GM12873 (cell line): ENCODE measurements around the gene RFC4.

ENCODE experiments used
- CTCF ChIP-seq: IDR thresholded peaks from 2 replicates; pipeline ENCODE4 v1.5.1; 2012; ENCODE audit warnings: low read depth, mild to moderate bottlenecking, moderate library complexity, low read length, control low read depth; ENCODE audit not compliant: insufficient read depth; ENCODE audit errors: missing control alignments

Gene RFC4

GRCh38 chr3:186759231-186759930 lies 46.9 kb downstream of the RFC4 start:
- no peak for TF ChIP-seq CTCF

- TF ChIP-seq CTCF = no peak
Observed at GRCh38 chr3:186757686-186758220, 48.5 kb downstream of the RFC4 start.

DNA sequence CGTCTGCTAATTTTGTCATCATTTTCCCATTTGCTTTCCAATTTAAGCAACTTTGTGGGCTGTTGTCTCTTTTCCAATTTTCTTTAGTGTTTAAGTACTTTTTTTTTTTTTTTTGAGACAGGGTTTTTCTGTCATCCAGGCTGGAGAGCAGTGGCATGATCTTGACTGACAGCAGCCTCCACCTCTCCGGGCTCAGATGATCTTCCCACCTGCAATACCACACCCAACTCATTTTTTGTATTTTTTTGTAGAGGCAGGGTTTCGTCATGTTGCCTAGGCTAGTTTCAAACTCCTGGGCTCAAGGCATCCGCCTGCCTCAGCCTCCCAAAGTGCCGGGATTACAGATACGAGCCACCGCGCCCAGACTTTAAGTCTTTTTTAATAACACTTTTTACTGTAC lies 49.1 kb downstream of the RFC4 start:
- no peak for TF ChIP-seq CTCF

DNA sequence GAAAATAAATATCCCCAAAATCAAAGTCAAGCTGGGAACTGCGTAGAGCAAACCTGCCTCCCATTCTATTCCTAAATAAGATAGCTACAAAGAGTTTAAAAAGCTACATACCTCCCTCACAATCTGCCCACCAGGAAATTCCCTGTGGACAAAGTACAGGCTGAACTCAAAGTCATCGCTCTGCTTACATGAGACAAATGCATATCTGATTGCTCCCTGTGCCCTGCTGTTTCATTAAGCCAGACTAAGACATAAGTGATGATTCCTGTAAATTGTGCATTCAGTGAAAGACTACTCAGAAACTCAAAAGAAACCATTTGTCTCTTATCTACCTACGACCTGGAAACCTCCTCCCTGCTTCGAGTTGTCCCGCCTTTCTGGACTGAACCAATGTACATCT lies 51.4 kb downstream of the RFC4 start:
- TF ChIP-seq CTCF = no peak

GRCh38 chr3:186754006-186754405 lies 52.3 kb downstream of the RFC4 start:
- no peak for TF ChIP-seq CTCF

- TF ChIP-seq CTCF = no peak
Observed at GRCh38 chr3:186751480-186751879, 54.8 kb downstream of the RFC4 start.

GRCh38 chr3:186750316-186750715 lies 56.0 kb downstream of the RFC4 start:
- no peak for TF ChIP-seq CTCF
